ENCODE measurements around the gene PCDHB11.
"Not testable (repeated sequence)": the region's sequence is repeated elsewhere in the genome, so short reads cannot be mapped to it uniquely, and the experiment has no call there.

DNA sequence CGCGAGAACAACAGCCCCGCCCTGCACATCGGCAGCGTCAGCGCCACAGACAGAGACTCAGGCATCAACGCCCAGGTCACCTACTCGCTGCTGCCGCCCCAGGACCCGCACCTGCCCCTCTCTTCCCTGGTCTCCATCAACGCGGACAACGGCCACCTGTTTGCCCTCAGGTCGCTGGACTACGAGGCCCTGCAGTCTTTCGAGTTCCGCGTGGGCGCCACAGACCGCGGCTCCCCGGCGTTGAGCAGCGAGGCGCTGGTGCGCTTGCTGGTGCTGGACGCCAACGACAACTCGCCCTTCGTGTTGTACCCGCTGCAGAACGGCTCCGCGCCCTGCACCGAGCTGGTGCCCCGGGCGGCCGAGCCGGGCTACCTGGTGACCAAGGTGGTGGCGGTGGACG lies 47.8 kb upstream of the PCDHB11 start:
- TF ChIP-seq, protein P1, sequence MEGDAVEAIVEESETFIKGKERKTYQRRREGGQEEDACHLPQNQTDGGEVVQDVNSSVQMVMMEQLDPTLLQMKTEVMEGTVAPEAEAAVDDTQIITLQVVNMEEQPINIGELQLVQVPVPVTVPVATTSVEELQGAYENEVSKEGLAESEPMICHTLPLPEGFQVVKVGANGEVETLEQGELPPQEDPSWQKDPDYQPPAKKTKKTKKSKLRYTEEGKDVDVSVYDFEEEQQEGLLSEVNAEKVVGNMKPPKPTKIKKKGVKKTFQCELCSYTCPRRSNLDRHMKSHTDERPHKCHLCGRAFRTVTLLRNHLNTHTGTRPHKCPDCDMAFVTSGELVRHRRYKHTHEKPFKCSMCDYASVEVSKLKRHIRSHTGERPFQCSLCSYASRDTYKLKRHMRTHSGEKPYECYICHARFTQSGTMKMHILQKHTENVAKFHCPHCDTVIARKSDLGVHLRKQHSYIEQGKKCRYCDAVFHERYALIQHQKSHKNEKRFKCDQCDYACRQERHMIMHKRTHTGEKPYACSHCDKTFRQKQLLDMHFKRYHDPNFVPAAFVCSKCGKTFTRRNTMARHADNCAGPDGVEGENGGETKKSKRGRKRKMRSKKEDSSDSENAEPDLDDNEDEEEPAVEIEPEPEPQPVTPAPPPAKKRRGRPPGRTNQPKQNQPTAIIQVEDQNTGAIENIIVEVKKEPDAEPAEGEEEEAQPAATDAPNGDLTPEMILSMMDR (IDR thresholded peaks at IDR 0.05; ENCODE audit: insufficient read depth, low read length), result not testable (repeated sequence)
- not testable (repeated sequence) for TF ChIP-seq GABPA (IDR thresholded peaks at IDR 0.05; ENCODE audit: low read depth); REST (IDR thresholded peaks at IDR 0.05; ENCODE audit: insufficient replicate concordance, low read depth); POLR2AphosphoS5 (IDR thresholded peaks at IDR 0.05; ENCODE audit: low read depth)

All from HL-60 (cell line).